Ascending aorta (tissue), 2 donors: ENCODE results near the gene PGA3. TPM values are rescaled to one million over a fixed set of nuclear protein-coding genes. Genes with fewer than 3 reads are reported as not detected.

Experiments
- DNase-seq, 2 donors: peaks; one replicate each; pipeline ENCODE4 v3.0.0-alpha.2; 2019; ENCODE audit warnings: low spot score in 2 of 2
- H3K27ac ChIP-seq, 2 donors: fragments of 200-600 bp; sonication (generic); one replicate each; pipeline ENCODE4 v1.5.1; 2016 to 2017; ENCODE audit warnings: mild to moderate bottlenecking in 1 of 2
- H3K27me3 ChIP-seq: fragments of 200-600 bp; sonication (generic); one replicate; pipeline ENCODE4 v1.5.1; 2017
- H3K36me3 ChIP-seq, 2 donors: fragments of 200-600 bp; sonication (generic); one replicate each; pipeline ENCODE4 v1.5.1; 2016
- H3K4me1 ChIP-seq, 2 donors: fragments of 200-600 bp; sonication (generic); one replicate each; pipeline ENCODE4 v1.5.1; 2016 to 2017; ENCODE audit warnings: mild to moderate bottlenecking in 1 of 2
- H3K4me3 ChIP-seq, 2 donors: fragments of 200-600 bp; sonication (generic); one replicate each; pipeline ENCODE4 v1.5.1; 2016 to 2017; ENCODE audit warnings: mild to moderate bottlenecking in 1 of 2
- H3K9me3 ChIP-seq, 2 donors: fragments of 200-600 bp; sonication (generic); one replicate each; pipeline ENCODE4 v1.5.1; 2016
- CTCF ChIP-seq, 3 experiments: fragments of 200-600 bp in 2 of 3; fragments of 450-650 bp in 1 of 3; sonication (generic) in 2 of 3; IDR thresholded peaks; one replicate each; pipeline ENCODE4 v1.5.1; 2016 to 2019; ENCODE audit warnings: antibody characterized with exemption in 3 of 3, mild to moderate bottlenecking in 1 of 3, moderate library complexity in 1 of 3
- intact Hi-C: fragments of 100-400 bp; cut with DNase I; formaldehyde crosslinking; loops from one replicate; pipeline ENCODE4 v1.15.1; 2023
- total RNA-seq: library from RNA; depleted of rRNA; stranded (reverse); fragments of >200 nt; gene quantifications from one replicate; pipeline ENCODE4 v1.1.0, GENCODE V29; 2016

Gene PGA3
- total RNA-seq, 1 donor from 2014 or later: 26.8 TPM

- H3K4me3 ChIP-seq: no peak overlapping the region
- H3K27me3 ChIP-seq: no peaks in the 10 kb centered on the region
- no peaks in the 10 kb centered on the region for H3K9me3 ChIP-seq
- no peaks in the 10 kb centered on the region for H3K36me3 ChIP-seq
- no peak for TF ChIP-seq CTCF (IDR thresholded peaks at IDR 0.05)
- no peak overlapping the region for H3K27ac ChIP-seq
- intact Hi-C loops: no loop called here
- DNase-seq: no peak
- no peaks in the 10 kb centered on the region for H3K4me1 ChIP-seq
Observed at GRCh38 chr11:61256710-61257482, 53.6 kb downstream of the PGA3 start.

GRCh38 chr11:61258546-61258945 lies 55.2 kb downstream of the PGA3 start:
- intact Hi-C loops: no loop called here
- no peak for DNase-seq
- no peak overlapping the region for H3K27ac ChIP-seq
- H3K4me3 ChIP-seq: no peak overlapping the region
- no peaks in the 10 kb centered on the region for H3K27me3 ChIP-seq
- no peak for TF ChIP-seq CTCF (IDR thresholded peaks at IDR 0.05)
- no peaks in the 10 kb centered on the region for H3K9me3 ChIP-seq
- H3K36me3 ChIP-seq: no peaks in the 10 kb centered on the region
- H3K4me1 ChIP-seq: no peaks in the 10 kb centered on the region

- H3K27ac ChIP-seq: no peak overlapping the region
- no peak for TF ChIP-seq CTCF (IDR thresholded peaks at IDR 0.05)
- no peaks in the 10 kb centered on the region for H3K4me1 ChIP-seq
- no peaks in the 10 kb centered on the region for H3K9me3 ChIP-seq
- no peak for DNase-seq
- intact Hi-C loops: no loop called here
- H3K4me3 ChIP-seq: no peak overlapping the region
- no peaks in the 10 kb centered on the region for H3K36me3 ChIP-seq
- no peaks in the 10 kb centered on the region for H3K27me3 ChIP-seq
Observed at GRCh38 chr11:61259363-61259762, 56.0 kb downstream of the PGA3 start.

Other genes starting within 250 kb of the PGA3 start
- gene CD6, start 231.8 kb upstream of the PGA3 start, total RNA-seq: not detected
- 1.3 TPM for gene CD5, start 101.0 kb upstream of the PGA3 start, total RNA-seq
- 25.8 TPM for gene VPS37C, start 42.1 kb upstream of the PGA3 start, total RNA-seq
- 75.7 TPM for gene PGA4, start 18.8 kb downstream of the PGA3 start, total RNA-seq
- 2.0 TPM for gene PGA5, start 37.7 kb downstream of the PGA3 start, total RNA-seq
- 19.2 TPM for gene VWCE, start 91.8 kb downstream of the PGA3 start, total RNA-seq
- gene DDB1, start 129.6 kb downstream of the PGA3 start, total RNA-seq: 130 TPM
- gene TKFC, start 129.7 kb downstream of the PGA3 start, total RNA-seq: 7.3 TPM
- gene CYB561A3, start 158.4 kb downstream of the PGA3 start, total RNA-seq: 215 TPM
- gene TMEM138, start 158.9 kb downstream of the PGA3 start, total RNA-seq: 44.9 TPM
- 64.9 TPM for gene TMEM216, start 189.1 kb downstream of the PGA3 start, total RNA-seq
- 22.9 TPM for gene CPSF7, start 226.5 kb downstream of the PGA3 start, total RNA-seq
- 13.6 TPM for gene SDHAF2, start 226.6 kb downstream of the PGA3 start, total RNA-seq